HG02938 (cell line): ENCODE data around the gene PLAC1.

Source experiments
- ATAC-seq: cut with Tn5 transposase; IDR thresholded peaks from one replicate; pipeline ENCODE4 v1.9.1; 2021; ENCODE audit warnings: mild to moderate bottlenecking, moderate library complexity; ENCODE audit not compliant: unreplicated experiment

The PLAC1 gene

GRCh38 chrX:134658002-134658759 lies at the start of gene PLAC1:
Gene PLAC1, minus strand, starts transcription at chrX:134658471. Its CDS starts 91,789 bp downstream, at chrX:134566682.
- no peak for ATAC-seq

DNA sequence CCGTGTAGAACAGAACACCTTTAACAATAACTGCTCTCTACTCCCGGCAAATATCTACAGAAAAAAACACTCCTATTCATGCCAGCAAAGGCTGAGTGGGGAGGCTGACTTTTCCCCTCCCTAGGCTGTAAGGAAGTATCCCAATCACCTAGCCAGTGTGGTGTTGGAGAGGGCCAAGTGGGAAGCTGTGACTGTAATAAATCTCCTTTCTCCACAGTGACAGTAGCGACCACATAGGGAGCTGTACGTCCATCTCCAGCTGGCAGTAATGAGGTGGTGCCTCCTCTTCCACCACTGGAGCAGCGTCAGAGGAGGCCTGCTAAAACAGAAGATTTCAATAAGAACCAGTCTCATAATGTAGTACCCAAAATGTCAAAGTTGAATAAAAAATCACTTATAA lies 47.9 kb upstream of the PLAC1 start:
- no peak for ATAC-seq

DNA sequence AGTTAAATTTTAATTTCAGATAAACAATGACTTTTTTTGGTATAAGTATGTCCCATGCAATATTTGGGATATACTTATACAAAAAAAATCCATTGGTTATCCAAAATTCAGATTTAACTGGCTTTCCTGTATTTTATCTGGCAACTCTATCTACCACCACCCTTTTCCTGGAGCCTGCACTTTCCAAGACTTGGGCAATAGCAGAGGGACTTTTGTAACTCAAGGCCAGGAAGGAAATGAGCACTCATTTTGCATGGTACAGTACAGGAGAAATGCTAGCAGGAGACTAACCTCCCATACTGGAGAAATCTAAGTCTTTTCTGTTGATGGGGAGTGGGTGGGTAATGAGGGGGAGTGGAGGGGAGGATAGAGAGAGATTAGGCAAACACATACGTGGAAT lies 37.7 kb upstream of the PLAC1 start:
- no peak for ATAC-seq

DNA sequence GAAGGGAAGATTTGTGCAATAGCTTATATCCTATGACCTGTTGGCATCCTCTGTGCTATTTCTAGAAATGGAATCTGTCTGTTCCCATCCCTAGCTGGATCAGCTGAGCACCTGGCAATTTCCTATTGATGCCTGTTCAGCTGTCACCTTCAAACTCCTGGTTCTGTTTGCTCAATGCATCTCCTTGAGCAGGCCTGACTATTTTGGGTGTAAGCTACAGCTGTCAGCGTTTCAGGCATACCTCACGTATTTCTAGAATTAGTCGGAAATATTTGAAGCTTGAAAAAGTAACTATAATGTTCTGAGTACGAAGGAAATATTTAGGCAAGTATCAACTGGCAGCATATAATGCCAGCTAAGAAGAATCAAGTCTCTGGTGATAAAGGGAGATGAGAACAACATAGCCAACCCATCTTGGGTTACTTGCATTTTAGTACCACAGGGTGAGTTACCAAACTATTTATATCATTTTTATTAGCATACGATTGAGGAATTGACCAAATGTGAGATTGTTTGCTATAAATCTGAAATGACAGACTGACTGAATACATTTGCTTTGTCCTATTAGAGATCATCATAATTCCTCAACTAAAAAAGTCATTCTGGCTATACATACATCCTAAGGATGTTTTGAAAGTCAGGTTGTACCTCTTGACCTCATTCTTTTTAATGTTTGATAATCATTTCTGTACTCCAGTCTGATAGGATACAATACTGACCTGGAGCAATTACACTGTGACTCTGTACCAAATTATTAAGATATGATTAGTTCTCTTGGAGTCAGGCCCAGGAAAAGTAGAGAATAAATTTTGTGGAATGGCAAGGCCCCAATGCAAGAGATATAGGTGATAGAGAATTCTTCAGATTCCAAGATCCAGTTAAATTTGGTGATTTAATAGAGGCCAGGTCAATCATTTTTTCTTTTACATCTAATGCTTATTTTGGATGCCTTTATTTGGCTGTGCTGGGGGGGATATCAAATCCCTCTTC lies 36.4 kb upstream of the PLAC1 start:
- no peak for ATAC-seq

DNA sequence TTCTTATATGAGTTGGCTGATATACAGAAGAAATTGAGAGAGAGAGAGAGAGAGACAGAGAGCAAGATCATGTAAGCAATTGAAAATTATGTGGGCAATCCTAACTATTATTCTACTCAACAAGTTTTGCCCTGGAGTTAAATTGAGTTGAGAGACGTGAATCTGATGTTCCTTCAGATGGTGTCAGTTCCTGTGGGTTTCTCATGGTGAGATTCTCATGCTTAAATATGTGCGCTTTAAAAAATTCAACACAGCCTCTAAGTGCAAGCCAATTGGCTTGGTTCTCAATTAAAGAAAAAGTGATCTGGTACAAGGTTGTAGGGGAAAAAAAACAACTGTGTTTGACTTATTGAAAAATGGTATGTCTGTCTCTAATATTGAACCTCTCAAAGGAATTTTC lies 35.4 kb upstream of the PLAC1 start:
- ATAC-seq, result no peak

- no peak for ATAC-seq
Measured at GRCh38 chrX:134692990-134693389, 34.7 kb upstream of the PLAC1 start.

- ATAC-seq, result no peak
Measured at GRCh38 chrX:134692233-134692632, 34.0 kb upstream of the PLAC1 start.

DNA sequence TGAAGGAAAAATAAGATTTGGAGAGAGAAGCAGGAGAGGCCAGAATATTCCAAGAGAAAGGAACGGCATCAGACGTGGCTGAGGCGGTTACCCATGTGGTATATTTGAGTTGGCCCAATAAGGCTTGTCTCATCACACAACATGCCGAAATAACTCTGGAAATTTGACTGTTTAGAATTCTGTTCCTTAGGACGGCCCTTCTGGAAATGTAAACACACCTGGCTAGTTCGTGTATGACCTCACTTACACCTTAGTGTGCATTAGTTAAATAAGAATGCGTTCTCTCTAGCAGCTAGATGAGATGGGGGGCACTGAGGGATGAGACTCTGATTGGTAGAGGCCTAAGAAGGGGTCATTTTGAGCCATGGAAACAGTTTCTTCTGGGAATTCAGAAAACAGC lies 33.2 kb upstream of the PLAC1 start:
- ATAC-seq, result no peak

DNA sequence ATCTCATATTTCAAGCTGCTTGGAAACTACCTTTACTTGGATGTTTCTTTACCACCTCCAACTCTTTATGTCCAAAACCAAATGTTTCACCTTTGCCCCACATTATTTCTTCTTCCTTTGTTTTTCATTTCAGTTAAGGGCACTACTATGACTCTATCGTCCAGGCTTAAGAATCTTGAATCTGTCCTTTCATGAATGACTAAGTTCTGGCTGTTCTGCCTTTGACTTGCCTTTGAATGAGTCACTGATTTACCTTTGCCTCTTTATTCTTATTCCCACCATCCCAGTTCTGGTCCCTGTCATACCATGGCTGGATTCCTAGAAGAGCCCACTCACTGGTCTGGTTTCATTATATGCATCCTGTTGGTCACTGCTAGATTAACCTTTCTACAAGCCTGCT lies 30.6 kb upstream of the PLAC1 start:
- ATAC-seq, result no peak

DNA sequence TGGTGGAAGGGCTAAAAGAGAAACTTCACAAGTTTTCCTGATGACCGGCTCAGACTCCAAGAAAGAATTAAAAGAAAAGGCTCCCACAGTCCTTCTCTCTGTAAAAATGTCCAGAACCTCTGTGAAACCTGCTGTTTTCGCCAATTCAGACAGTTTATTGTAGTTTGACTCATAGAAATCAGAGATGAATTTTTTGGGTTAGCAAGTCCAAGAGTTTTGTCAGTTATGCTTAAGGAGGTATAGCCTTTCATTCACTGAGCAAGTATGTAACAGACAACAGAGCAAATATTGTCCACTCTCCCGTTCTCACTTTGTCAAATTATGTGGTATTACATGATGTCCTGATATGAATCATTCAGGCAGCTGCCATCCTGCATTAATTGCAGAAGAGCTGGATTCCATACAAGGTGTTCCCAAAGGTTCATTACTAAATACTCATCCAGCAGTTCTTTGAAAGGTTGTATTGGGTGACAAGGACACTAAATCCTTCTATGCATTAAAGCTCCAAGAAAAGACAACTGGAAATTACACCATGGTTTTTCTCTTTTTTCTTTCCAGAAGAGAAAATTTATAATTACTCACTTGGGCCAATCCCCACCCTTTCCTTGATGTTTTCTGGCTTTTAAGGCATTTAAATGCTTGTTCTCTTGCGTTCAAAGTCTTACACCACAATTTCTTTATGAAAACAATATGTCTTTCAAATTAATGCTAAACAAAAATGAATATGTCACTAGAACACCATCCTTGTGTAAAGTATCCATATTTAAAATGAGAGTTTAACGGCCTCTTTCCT lies 30.0 kb upstream of the PLAC1 start:
- ATAC-seq, result no peak

DNA sequence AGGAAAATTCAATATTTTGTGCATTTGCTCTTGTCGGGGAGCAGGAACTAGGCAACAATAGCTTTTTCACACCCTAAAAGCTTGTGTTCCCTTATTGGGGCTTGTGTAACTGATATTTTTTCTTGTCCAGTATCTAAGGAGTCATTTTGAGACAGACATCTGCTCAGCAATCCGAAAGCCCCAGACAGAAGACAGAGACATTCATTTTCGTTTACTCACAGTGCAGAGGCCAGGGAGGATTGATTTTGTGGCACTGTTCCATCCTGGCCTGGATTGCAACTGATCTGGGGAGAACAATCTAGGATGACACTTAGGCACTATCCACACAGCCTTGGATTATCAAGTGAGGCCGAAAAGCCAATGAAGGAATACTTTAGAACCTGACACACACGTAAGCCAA lies 27.4 kb upstream of the PLAC1 start:
- ATAC-seq, result no peak

DNA sequence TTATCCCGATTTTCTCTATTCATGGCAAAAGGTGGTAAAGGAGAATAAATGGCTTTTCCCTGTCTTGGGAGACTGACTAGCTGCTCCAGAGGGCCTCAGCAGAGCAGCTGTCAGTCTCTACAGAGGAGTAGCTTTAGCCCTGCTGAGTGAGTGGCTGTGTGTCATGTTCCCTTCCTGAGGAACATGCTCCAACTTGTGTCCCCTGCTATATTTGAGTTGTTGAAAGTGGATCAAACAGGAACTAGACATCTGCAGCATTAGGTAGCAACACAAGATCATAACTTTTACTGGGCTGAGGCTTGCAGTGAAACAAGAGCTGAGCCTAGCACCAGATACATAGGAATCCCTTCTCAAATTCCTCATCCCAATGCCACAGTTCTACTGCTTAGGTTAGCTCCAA lies 26.7 kb upstream of the PLAC1 start:
- no peak for ATAC-seq

- no peak for ATAC-seq
Measured at GRCh38 chrX:134683351-134684005, 25.2 kb upstream of the PLAC1 start.

- ATAC-seq, result no peak
Measured at GRCh38 chrX:134682081-134682480, 23.8 kb upstream of the PLAC1 start.

DNA sequence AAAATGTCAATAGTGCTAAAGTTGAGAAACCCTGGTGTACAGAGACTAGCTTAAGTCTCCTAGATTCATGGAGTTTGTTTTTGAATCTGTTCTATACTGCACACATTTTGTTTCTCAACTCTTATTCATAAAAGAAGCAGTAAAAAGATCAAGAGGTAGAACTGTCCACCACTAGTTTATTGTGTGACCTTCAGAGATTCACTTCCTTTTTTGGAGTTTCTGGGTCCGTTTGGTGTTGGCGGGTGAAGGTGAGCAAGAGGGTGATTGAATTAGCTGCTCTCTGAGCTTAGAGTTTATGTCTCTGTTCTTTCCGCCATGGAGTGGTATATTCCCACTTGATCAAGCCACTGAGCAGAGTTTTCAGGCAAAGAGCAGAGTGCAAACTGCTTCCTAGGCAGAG lies 21.4 kb upstream of the PLAC1 start:
- ATAC-seq, result no peak

GRCh38 chrX:134679221-134679620 lies 20.9 kb upstream of the PLAC1 start:
- ATAC-seq, result no peak

DNA sequence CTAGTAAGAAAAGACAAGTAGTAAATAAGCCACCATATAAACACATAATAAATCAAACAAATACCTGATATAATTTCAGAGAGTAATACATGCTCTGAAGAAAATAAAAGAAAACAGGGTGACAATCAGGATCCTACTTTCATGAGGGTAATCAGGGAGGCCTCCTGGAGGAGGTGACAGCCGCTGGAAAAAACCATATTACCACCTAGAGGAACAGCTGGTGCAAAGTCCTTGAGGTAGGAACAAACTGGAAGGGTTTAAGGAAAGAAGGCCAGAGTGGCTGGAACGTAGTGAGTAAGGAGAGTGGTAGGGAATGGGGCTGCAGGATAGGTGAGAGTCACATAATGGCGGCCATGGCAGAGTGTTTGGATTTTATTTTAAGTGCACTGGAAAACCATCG lies 19.1 kb upstream of the PLAC1 start:
- no peak for ATAC-seq

- no peak for ATAC-seq
Measured at GRCh38 chrX:134676436-134676835, 18.2 kb upstream of the PLAC1 start.

GRCh38 chrX:134673123-134673522 lies 14.9 kb upstream of the PLAC1 start:
- no peak for ATAC-seq

DNA sequence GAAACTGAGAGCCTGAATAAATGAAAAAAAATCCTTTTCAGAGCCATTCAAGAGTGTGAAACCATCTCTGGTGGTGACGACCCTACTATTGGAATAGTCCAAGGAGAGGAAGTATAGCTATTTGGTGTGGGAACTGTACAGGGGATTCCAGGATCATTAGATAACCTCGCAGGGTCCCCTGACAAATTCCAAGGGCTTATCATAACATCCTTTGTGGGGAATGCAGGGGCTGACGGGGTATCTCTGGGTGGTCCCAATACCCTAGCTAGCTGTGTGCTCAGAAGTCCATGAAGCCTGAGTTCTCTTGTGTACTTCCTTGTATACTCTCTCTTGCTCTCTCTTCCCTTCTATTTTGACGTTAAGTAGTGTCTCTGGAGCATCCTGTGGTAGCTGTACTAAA lies 13.8 kb upstream of the PLAC1 start:
- ATAC-seq, result no peak

GRCh38 chrX:134671294-134671693 lies 13.0 kb upstream of the PLAC1 start:
- no peak for ATAC-seq
